Mesothelial cell of epicardium (in vitro differentiated cells): Measurements from ENCODE around the gene INCENP. TPM values are rescaled to one million over a fixed set of nuclear protein-coding genes. Genes with fewer than 3 reads are reported as not detected.

Experiments used
- DNase-seq, 2 experiments: peaks; one replicate each; pipeline ENCODE4 v3.0.0; 2021; ENCODE audit warnings: low spot score in 2 of 2; ENCODE audit not compliant: unreplicated experiment in 2 of 2
- H3K27ac Mint-ChIP-seq: 2 replicates; pipeline ENCODE4 v1.8.0; 2021; ENCODE audit warnings: mixed read lengths
- H3K27me3 Mint-ChIP-seq: 2 replicates; pipeline ENCODE4 v1.8.0; 2021; ENCODE audit warnings: low read depth, mixed read lengths
- H3K36me3 Mint-ChIP-seq: 2 replicates; pipeline ENCODE4 v1.8.0; 2021; ENCODE audit warnings: mixed read lengths
- H3K4me1 Mint-ChIP-seq: 2 replicates; pipeline ENCODE4 v1.8.0; 2021; ENCODE audit warnings: mixed read lengths
- H3K4me3 Mint-ChIP-seq: 2 replicates; pipeline ENCODE4 v1.8.0; 2021; ENCODE audit warnings: mild to moderate bottlenecking, moderate library complexity, mixed read lengths
- H3K9me3 Mint-ChIP-seq: 2 replicates; pipeline ENCODE4 v1.8.0; 2021; ENCODE audit warnings: mixed read lengths
- CTCF ChIP-seq: fragments of 200-600 bp; sonication (generic); IDR thresholded peaks from one replicate; pipeline ENCODE4 v1.5.0; 2021; ENCODE audit warnings: antibody characterized with exemption; ENCODE audit not compliant: unreplicated experiment
- total RNA-seq: library from RNA; stranded (reverse); gene quantifications from 3 replicates; pipeline ENCODE4 v1.2.1, GENCODE V29; 2021

Gene INCENP
- total RNA-seq, 1 donor from 2014 or later: 50.9 TPM

- H3K36me3 Mint-ChIP-seq: peaks cover 42% of the 10 kb centered on the region
- H3K27me3 Mint-ChIP-seq: no peaks in the 10 kb centered on the region
- no peak overlapping the region for H3K4me3 Mint-ChIP-seq
- no peak for TF ChIP-seq CTCF
- no peaks in the 10 kb centered on the region for H3K9me3 Mint-ChIP-seq
- peak in 1 of 2 experiments; percentile 20 for DNase-seq
- H3K4me1 Mint-ChIP-seq: no peaks in the 10 kb centered on the region
- H3K27ac Mint-ChIP-seq: no peak overlapping the region
Measured at GRCh38 chr11:62149986-62150886, 26.4 kb downstream of the INCENP start.

DNA sequence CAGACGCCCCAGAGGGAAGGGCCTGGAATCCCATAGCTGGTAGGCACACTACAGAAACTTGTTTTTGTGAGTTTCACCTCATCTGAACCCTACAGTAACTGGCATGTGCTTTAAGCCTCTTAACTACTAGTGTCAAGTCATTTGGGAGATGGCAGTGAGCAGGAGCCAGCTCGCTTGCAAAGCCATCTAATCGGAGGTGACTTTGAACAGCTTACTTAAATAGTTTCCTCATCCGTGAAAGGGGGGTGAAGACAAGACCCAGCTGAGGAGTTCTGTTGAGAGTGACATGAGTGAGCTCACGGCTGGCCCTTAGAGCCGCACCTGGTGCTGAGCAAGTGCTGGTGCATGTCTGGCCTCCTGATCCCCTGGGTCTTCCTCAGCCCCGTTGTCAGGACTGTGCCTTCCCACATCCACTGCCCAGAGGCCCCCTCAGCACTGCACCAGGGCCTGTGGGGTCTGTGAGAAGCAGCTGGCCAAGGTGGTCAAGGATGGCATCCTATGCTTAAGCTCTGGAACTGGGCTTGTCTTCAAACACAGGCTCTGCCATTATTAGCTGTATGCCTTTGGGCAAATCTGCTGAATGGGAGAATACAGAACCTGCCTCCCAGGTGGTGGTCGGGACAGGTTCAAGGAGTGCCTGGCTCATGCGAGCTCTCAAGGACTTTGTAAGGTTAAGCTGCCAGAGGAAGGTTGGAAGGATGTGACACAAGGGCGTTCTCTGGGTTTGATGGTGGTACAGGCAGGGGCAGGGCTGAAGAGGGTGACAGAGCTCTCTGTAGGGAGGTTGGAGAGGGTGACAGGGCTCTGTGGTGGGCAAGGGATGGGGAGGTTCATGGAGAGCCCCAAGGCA, 27.3 kb downstream of the INCENP start:
- DNase-seq: peak in 1 of 2 experiments; percentile 11
- no peak overlapping the region for H3K4me3 Mint-ChIP-seq
- peaks cover 40% of the 10 kb centered on the region for H3K36me3 Mint-ChIP-seq
- H3K27me3 Mint-ChIP-seq: no peaks in the 10 kb centered on the region
- H3K9me3 Mint-ChIP-seq: no peaks in the 10 kb centered on the region
- H3K27ac Mint-ChIP-seq: no peak overlapping the region
- TF ChIP-seq CTCF: no peak
- H3K4me1 Mint-ChIP-seq: no peaks in the 10 kb centered on the region

DNA sequence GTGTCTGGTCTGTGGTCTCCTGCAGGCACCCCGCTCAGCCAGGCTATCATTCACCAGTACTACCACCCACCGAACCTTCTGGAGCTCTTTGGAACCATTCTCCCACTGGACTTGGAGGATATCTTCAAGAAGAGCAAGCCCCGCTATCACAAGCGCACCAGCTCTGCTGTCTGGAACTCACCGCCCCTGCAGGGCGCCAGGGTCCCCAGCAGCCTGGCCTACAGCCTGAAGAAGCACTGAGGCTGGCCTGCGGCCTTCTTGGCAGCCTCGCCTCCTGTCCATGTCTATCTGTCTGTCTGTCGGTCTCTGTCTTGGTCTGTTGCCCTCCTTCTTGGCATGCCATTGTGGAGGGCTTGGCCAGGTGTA, 27.9 kb downstream of the INCENP start:
- Mint-ChIP-seq H3K27me3 (no peaks in the 10 kb centered on the region), H3K36me3 (peaks cover 36% of the 10 kb centered on the region), H3K4me3 (no peak overlapping the region), H3K9me3 (no peaks in the 10 kb centered on the region), H3K27ac (no peak overlapping the region), H3K4me1 (no peaks in the 10 kb centered on the region)
- no peak for TF ChIP-seq CTCF
- DNase-seq: no peak

- Mint-ChIP-seq H3K27me3 (no peaks in the 10 kb centered on the region), H3K4me3 (no peak overlapping the region), H3K27ac (no peak overlapping the region), H3K36me3 (peaks cover 31% of the 10 kb centered on the region), H3K9me3 (no peaks in the 10 kb centered on the region), H3K4me1 (no peaks in the 10 kb centered on the region)
- no peak for TF ChIP-seq CTCF
- DNase-seq: no peak
Measured at GRCh38 chr11:62152245-62153086, 28.7 kb downstream of the INCENP start.

GRCh38 chr11:62153087-62153395, 29.2 kb downstream of the INCENP start:
- Mint-ChIP-seq H3K9me3 (no peaks in the 10 kb centered on the region), H3K27me3 (no peaks in the 10 kb centered on the region), H3K4me1 (no peaks in the 10 kb centered on the region), H3K27ac (no peak overlapping the region), H3K36me3 (peaks cover 31% of the 10 kb centered on the region), H3K4me3 (no peak overlapping the region)
- TF ChIP-seq CTCF: no peak
- no peak for DNase-seq
